K562 (cell line): ENCODE results near the gene TAF4. TPM values are rescaled to one million over a fixed set of nuclear protein-coding genes. Genes with fewer than 3 reads are reported as not detected.

Source experiments
- ATAC-seq: fragments of 200-7000 bp; cut with Tn5 transposase; 3 replicates; pipeline ENCODE4 v1.9.1; 2020; ENCODE audit warnings: moderate library complexity
- BruUV-seq: library from RNA; stranded (reverse); fragments of 400-500 nt; replicated peaks from 2 replicates; lab custom pipeline; 2021; lab: Mats Ljungman, UMichigan
- CTCF ChIA-PET: fragments of 300-600 bp; formaldehyde crosslinking; extraction: SDS; loops from one replicate; lab custom pipeline; 2021; ENCODE audit warnings: low intra/inter-chr PET ratio; lab: Yijun Ruan, JAX
- POLR2A ChIA-PET: fragments of 300-600, 350-650 bp; sonication (Branson Sonifier 250); formaldehyde crosslinking; extraction: SDS; loops from one replicate; lab custom pipeline; 2021; ENCODE audit warnings: antibody characterized with exemption, inconsistent platforms; lab: Yijun Ruan, JAX
- DNase-seq, 4 experiments: peaks; one replicate each; pipeline versions ENCODE4 v3.0.0 to v3.0.0-alpha.2; 2011 to 2018; ENCODE audit warnings: low spot score in 3 of 4, mixed read lengths in 3 of 4; ENCODE audit errors: extremely low read depth in 1 of 4
- FAIRE-seq: peaks from 2 replicates; lab custom pipeline; 2011; peaks lifted over from hg19 to GRCh38; lab: Jason Lieb, UNC
- H2AFZ ChIP-seq: 2 replicates; pipeline ENCODE4 v1.6.0; 2011; ENCODE audit warnings: low read depth, low read length, control low read depth, inconsistent platforms
- H3K27ac ChIP-seq: fragments of 200-600 bp; 3 replicates; pipeline ENCODE4 v1.8.0; 2011; ENCODE audit warnings: low read depth, mild to moderate bottlenecking, control low read depth, inconsistent platforms, low read length, moderate library complexity, mixed read lengths; ENCODE audit errors: extremely low read depth
- H3K27me3 ChIP-seq, 2 experiments: fragments of 300-600 bp in 1 of 2; 2 replicates in 1 of 2; 3 replicates in 1 of 2; pipeline versions ENCODE4 v1.6.0 to v1.8.0; 2011; ENCODE audit warnings: inconsistent platforms in 2 of 2, low read length in 2 of 2, mild to moderate bottlenecking in 1 of 2, mixed read lengths in 1 of 2, moderate library complexity in 1 of 2; ENCODE audit not compliant: control insufficient read depth in 2 of 2, insufficient read depth in 2 of 2
- H3K36me3 ChIP-seq: fragments of 300-600 bp; 3 replicates; pipeline ENCODE4 v1.8.0; 2011; ENCODE audit warnings: mild to moderate bottlenecking, low read length, inconsistent platforms; ENCODE audit not compliant: control insufficient read depth, insufficient read depth
- H3K4me1 ChIP-seq, 2 experiments: fragments of 200-600 bp in 1 of 2; replicated peaks in 1 of 2; 2 replicates in 1 of 2; 3 replicates in 1 of 2; pipeline versions ENCODE4 v1.5.1 to v1.8.0; 2011; ENCODE audit warnings: inconsistent platforms in 2 of 2, low read length in 2 of 2, mild to moderate bottlenecking in 1 of 2, mixed read lengths in 1 of 2, moderate library complexity in 1 of 2; ENCODE audit not compliant: control insufficient read depth in 2 of 2, insufficient read depth in 2 of 2
- H3K4me2 ChIP-seq: 2 replicates; pipeline ENCODE4 v1.6.1; 2011; ENCODE audit warnings: low read length, control low read depth, inconsistent platforms, mixed read lengths; ENCODE audit not compliant: insufficient read depth
- H3K4me3 ChIP-seq: fragments of 200-600 bp; sonication (generic), shearing (Covaris generic); 2 replicates; pipeline ENCODE4 v1.5.1; 2016; ENCODE audit warnings: control low read depth, inconsistent platforms
- H3K79me2 ChIP-seq: fragments of 200-600 bp; 3 replicates; pipeline ENCODE4 v1.8.0; 2011; ENCODE audit warnings: low read length, inconsistent platforms; ENCODE audit not compliant: control insufficient read depth, insufficient read depth
- H3K9ac ChIP-seq, 2 experiments: 2 replicates each; pipeline versions ENCODE4 v1.6.0 to v1.6.1; 2011; ENCODE audit warnings: low read depth in 2 of 2, low read length in 2 of 2, control low read depth in 1 of 2, inconsistent platforms in 1 of 2, mild to moderate bottlenecking in 1 of 2, mixed read lengths in 1 of 2; ENCODE audit not compliant: insufficient read depth in 1 of 2
- H3K9me1 ChIP-seq: one replicate; pipeline ENCODE4 v1.6.0; 2011; ENCODE audit warnings: inconsistent platforms, mild to moderate bottlenecking, low read length, moderate library complexity; ENCODE audit not compliant: control insufficient read depth, insufficient read depth
- H3K9me3 ChIP-seq: replicated peaks from 2 replicates; pipeline ENCODE4 v1.5.1; 2011; ENCODE audit warnings: low read depth, low read length, inconsistent platforms; ENCODE audit not compliant: control insufficient read depth, insufficient read depth
- H4K20me1 ChIP-seq: replicated peaks from 2 replicates; pipeline ENCODE4 v1.6.1; 2011; ENCODE audit warnings: low read length, inconsistent platforms, mixed read lengths; ENCODE audit not compliant: control insufficient read depth, insufficient read depth
- C11orf30 ChIP-seq: fragments of 450-650 bp; IDR thresholded peaks from 2 replicates; pipeline ENCODE4 v1.6.1; 2016; ENCODE audit warnings: low read depth, mild to moderate bottlenecking
- ETS2 ChIP-seq: IDR thresholded peaks from 2 replicates; pipeline ENCODE4 v1.6.1; 2016; ENCODE audit warnings: borderline replicate concordance, missing genetic modification characterization, mild to moderate bottlenecking, moderate library complexity, missing compliant biosample characterization; ENCODE audit not compliant: poor library complexity, severe bottlenecking
- FUS ChIP-seq: fragments of 200-400 bp; formaldehyde crosslinking; optimal IDR thresholded peaks from 2 replicates; pipeline ENCODE3; 2017; ENCODE audit warnings: low read depth, low read length
- HES1 ChIP-seq: fragments of 450-650 bp; IDR thresholded peaks from 2 replicates; pipeline ENCODE4 v1.6.1; 2016; ENCODE audit warnings: low read depth, mild to moderate bottlenecking, moderate library complexity
- HNRNPH1 ChIP-seq: fragments of 200-400 bp; formaldehyde crosslinking; optimal IDR thresholded peaks from 2 replicates; pipeline ENCODE3; 2017; ENCODE audit warnings: low read depth, mild to moderate bottlenecking, low read length, moderate library complexity
- MAX ChIP-seq: sonication (generic); formaldehyde crosslinking; IDR thresholded peaks from 2 replicates; pipeline ENCODE4 v1.9.0; 2022; ENCODE audit warnings: mild to moderate bottlenecking, missing genetic modification reagents
- MBD2 ChIP-seq: sonication (generic); IDR thresholded peaks from 2 replicates; pipeline ENCODE4 v1.6.1; 2016; ENCODE audit warnings: low read depth, borderline replicate concordance
- POLR2H ChIP-seq: IDR thresholded peaks from 2 replicates; pipeline ENCODE4 v1.6.1; 2016; ENCODE audit warnings: missing genetic modification characterization, low read depth, mild to moderate bottlenecking, control low read depth, missing compliant biosample characterization, moderate library complexity
- SNRNP70 ChIP-seq: fragments of 200-400 bp; formaldehyde crosslinking; optimal IDR thresholded peaks from 2 replicates; pipeline ENCODE3; 2017; ENCODE audit warnings: low read depth, low read length
- YBX1 ChIP-seq: fragments of 450-650 bp; IDR thresholded peaks from 2 replicates; pipeline ENCODE4 v1.7.1; 2016; ENCODE audit warnings: mild to moderate bottlenecking
- ZBTB5 ChIP-seq: fragments of 450-650 bp; IDR thresholded peaks from 2 replicates; pipeline ENCODE4 v1.6.1; 2017; ENCODE audit warnings: antibody characterized with exemption
- ZNF347 ChIP-seq: fragments of 450-650 bp; formaldehyde crosslinking; IDR thresholded peaks from 2 replicates; pipeline ENCODE4 v1.4.0; 2020; ENCODE audit warnings: low read depth, mild to moderate bottlenecking, moderate library complexity
- ZNF354B ChIP-seq: fragments of 250-450 bp; sonication (Bioruptor Pico); IDR thresholded peaks from 2 replicates; pipeline ENCODE4 v1.4.0; 2020
- ZNF644 ChIP-seq: fragments of 200-800 bp; sonication (Bioruptor generic); IDR thresholded peaks from 2 replicates; pipeline ENCODE4 v1.6.1; 2016; ENCODE audit warnings: low read depth, missing genetic modification characterization, missing compliant biosample characterization
- WGBS: fragments of 100-300 bp; shearing (Covaris generic); methylation state at CpG from one replicate; pipeline ENCODE4 v1.1.6; 2016; ENCODE audit warnings: low coverage, mixed read lengths; ENCODE audit not compliant: insufficient coverage; ENCODE audit errors: missing lambda C conversion rate; 5-methylcytosine and 5-hydroxymethylcytosine counted together
- in situ Hi-C: fragments of 300-500 bp; cut with MboI; formaldehyde crosslinking; loops from 4 replicates; pipeline ENCODE4 v1.15.0; 2018; ENCODE audit warnings: inconsistent platforms, mixed read lengths
- intact Hi-C: fragments of 100-400 bp; cut with micrococcal nuclease; formaldehyde crosslinking; loops from 2 replicates; pipeline ENCODE4 v1.14.2; 2022
- polyA plus RNA-seq, 8 experiments: library from polyadenylated mRNA; depleted of rRNA in 4 of 8; stranded (reverse) in 5 of 8; unstranded in 3 of 8; fragments of >200 nt; fragmentation: Nextera tagmentation in 2 of 8; fragmentation: Illumina TruSeq in 1 of 8; extraction: Ambion mirVana in 2 of 8; extraction: Trizol in 1 of 8; gene quantifications; 2 replicates each; pipeline versions ENCODE4 v1.2.1 to v1.2.3, GENCODE V29; 2011 to 2014; ENCODE audit warnings: inconsistent platforms in 1 of 8, missing spikeins in 1 of 8
- total RNA-seq, 7 experiments: library from RNA; depleted of rRNA in 6 of 7; stranded (reverse); fragments of >200 nt in 6 of 7; fragmentation: Illumina TruSeq in 2 of 7; extraction: Trizol in 2 of 7; gene quantifications; 2 replicates each; pipeline versions ENCODE4 v1.2.1 to v1.2.3, GENCODE V29; 2011 to 2021; ENCODE audit warnings: low replicate concordance in 1 of 7

Gene TAF4
- total and polyA plus RNA-seq, 9 of the 15 experiments (the other 6 are each of a cell fraction or from before 2014, with no cell fraction given), result 0.44 to 28.3 (median 5.6) TPM

- CTCF ChIA-PET, result no interaction called here
- intact Hi-C loops (no loop called here), in situ Hi-C loops (no loop called here)
- Histone ChIP-seq H3K4me2 (no peak overlapping the region), H3K4me1 (peaks cover 0 to 26% of the 10 kb centered on the region in 2 experiments; a peak in 2 of 5 replicates), H2AFZ (no peak overlapping the region), H3K9me1 (no peaks in the 10 kb centered on the region), H3K36me3 (no peaks in the 10 kb centered on the region), H4K20me1 (no peaks in the 10 kb centered on the region), H3K4me3 (no peak overlapping the region), H3K9ac (no peak overlapping the region; a peak in 1 of 4 replicates), H3K79me2 (no peaks in the 10 kb centered on the region), H3K9me3 (no peaks in the 10 kb centered on the region; the same call in none of the 2 replicates), H3K27me3 (peaks cover 19 to 55% of the 10 kb centered on the region in 2 experiments), H3K27ac (no peak overlapping the region)
- 3% methylated on average over 8 of the region's 8 CpGs for WGBS
- peak; percentile 29; the same call in 1 of the 2 replicates for TF ChIP-seq C11orf30
- no peak for TF ChIP-seq ZNF347 (CRISPR knock-in tag)
- no peak for FAIRE-seq
- no peak for DNase-seq
- no TSS peak for BruUV-seq
- peak; percentile 37; the same call in 2 of the 3 replicates for ATAC-seq
- POLR2A ChIA-PET, result interaction anchor here (0.6 kb wide), 1 partner anchor 31 kb away, joined by 4 read pairs; no protein-coding TSS in a partner anchor
Observed at GRCh38 chr20:62114894-62115293, 49.2 kb upstream of the TAF4 start.

- H3K9me1 ChIP-seq, result no peaks in the 10 kb centered on the region
- TF ChIP-seq MAX (CRISPR knock-in tag) (no peak), ZNF354B (no peak), ZNF644 (no peak), FUS (no peak), MBD2 (no peak), HNRNPH1 (no peak), POLR2H (tag) (no peak), SNRNP70 (no peak), HES1 (no peak), ETS2 (no peak), YBX1 (no peak), ZBTB5 (no peak)
Observed at GRCh38 chr20:62112368-62112767, 46.7 kb upstream of the TAF4 start.

More at GRCh38 chr20:62112368-62112767, 46.7 kb upstream of the TAF4 start:
- ATAC-seq, result no peak
- intact Hi-C loops, result no loop called here
- peaks cover 16 to 41% of the 10 kb centered on the region in 2 experiments for H3K27me3 ChIP-seq
- ChIA-PET POLR2A (interaction anchor here (0.6 to 1.8 kb wide), 3 partner anchors 9 to 46 kb away, joined by 3 to 7 read pairs (median 5); partner anchors contain the start of genes LSM14B, SS18L1 and TAF4), CTCF (no interaction called here)
- no peaks in the 10 kb centered on the region for H3K79me2 ChIP-seq
- BruUV-seq, result no TSS peak
- H3K4me2 ChIP-seq, result no peak overlapping the region
- FAIRE-seq, result no peak
- no peak for DNase-seq
- no peak overlapping the region for H3K9ac ChIP-seq
- H3K27ac ChIP-seq, result no peak overlapping the region
- 0% methylated on average over 6 of the region's 6 CpGs for WGBS
- H3K4me1 ChIP-seq, result peaks cover 0 to 13% of the 10 kb centered on the region in 2 experiments; a peak in 2 of 5 replicates
- no peaks in the 10 kb centered on the region for H3K36me3 ChIP-seq
- in situ Hi-C loops, result no loop called here
- H4K20me1 ChIP-seq, result no peaks in the 10 kb centered on the region
- H3K9me3 ChIP-seq, result peaks cover 5% of the 10 kb centered on the region
- no peak overlapping the region for H2AFZ ChIP-seq
- no peak overlapping the region for H3K4me3 ChIP-seq
